GM12865 (cell line): Measurements from ENCODE around the gene SEZ6L.

ENCODE experiments used
- DNase-seq: peaks from one replicate; pipeline ENCODE4 v3.0.0; 2010; ENCODE audit warnings: low read depth
- H3K4me3 ChIP-seq: 2 replicates; pipeline ENCODE4 v1.5.1; 2011; ENCODE audit warnings: mild to moderate bottlenecking, low read depth, low read length, control low read depth
- TF ChIP-seq, protein P1 (sequence below): IDR thresholded peaks from 2 replicates; pipeline ENCODE4 v1.5.1; 2011; ENCODE audit warnings: low read length, control low read depth, low read depth, inconsistent platforms; ENCODE audit not compliant: insufficient read depth; ENCODE audit errors: missing control alignments

SEZ6L gene

GRCh38 chr22:26409719-26410335, 240.6 kb downstream of the SEZ6L start:
- H3K4me3 ChIP-seq: no peak overlapping the region
- TF ChIP-seq, protein P1, sequence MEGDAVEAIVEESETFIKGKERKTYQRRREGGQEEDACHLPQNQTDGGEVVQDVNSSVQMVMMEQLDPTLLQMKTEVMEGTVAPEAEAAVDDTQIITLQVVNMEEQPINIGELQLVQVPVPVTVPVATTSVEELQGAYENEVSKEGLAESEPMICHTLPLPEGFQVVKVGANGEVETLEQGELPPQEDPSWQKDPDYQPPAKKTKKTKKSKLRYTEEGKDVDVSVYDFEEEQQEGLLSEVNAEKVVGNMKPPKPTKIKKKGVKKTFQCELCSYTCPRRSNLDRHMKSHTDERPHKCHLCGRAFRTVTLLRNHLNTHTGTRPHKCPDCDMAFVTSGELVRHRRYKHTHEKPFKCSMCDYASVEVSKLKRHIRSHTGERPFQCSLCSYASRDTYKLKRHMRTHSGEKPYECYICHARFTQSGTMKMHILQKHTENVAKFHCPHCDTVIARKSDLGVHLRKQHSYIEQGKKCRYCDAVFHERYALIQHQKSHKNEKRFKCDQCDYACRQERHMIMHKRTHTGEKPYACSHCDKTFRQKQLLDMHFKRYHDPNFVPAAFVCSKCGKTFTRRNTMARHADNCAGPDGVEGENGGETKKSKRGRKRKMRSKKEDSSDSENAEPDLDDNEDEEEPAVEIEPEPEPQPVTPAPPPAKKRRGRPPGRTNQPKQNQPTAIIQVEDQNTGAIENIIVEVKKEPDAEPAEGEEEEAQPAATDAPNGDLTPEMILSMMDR: no peak
- no peak for DNase-seq

- TF ChIP-seq, protein P1: no peak
- DNase-seq: no peak
- H3K4me3 ChIP-seq: no peak overlapping the region
Measured at GRCh38 chr22:26410386-26410785, 241.1 kb downstream of the SEZ6L start.

DNA sequence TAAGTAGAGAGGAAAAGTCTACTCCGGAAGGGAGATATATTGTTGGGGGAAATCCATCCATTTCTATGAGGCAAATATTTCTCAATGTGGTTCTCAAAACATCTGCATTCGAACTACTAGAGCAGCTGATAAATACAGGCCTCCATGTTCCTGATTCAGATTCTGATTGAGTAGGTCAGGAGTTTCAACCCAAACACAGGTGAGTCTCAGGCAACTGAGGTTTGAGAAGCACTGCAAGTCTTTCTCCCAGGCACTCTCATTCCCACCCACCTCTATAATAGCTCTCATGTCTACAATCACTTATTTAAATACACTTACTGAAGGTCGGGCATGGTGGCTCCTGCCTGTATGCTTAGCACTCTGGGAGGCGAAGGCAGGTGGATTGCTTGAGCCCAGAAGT, 245.1 kb downstream of the SEZ6L start:
- TF ChIP-seq, protein P1: no peak
- DNase-seq: no peak

GRCh38 chr22:26416256-26416655, 247.0 kb downstream of the SEZ6L start:
- no peak overlapping the region for H3K4me3 ChIP-seq
- no peak for DNase-seq
- TF ChIP-seq, protein P1: no peak

More for the DNA sequence above, 245.1 kb downstream of the SEZ6L start:
- H3K4me3 ChIP-seq: no peak overlapping the region

- no peak overlapping the region for H3K4me3 ChIP-seq
Measured at GRCh38 chr22:26416670-26417276, 247.5 kb downstream of the SEZ6L start.

GRCh38 chr22:26417406-26417805, 248.1 kb downstream of the SEZ6L start:
- no peak for DNase-seq
- H3K4me3 ChIP-seq: no peak overlapping the region
- TF ChIP-seq, protein P1: no peak

More at GRCh38 chr22:26416670-26417276, 247.5 kb downstream of the SEZ6L start:
- TF ChIP-seq, protein P1: no peak
- no peak for DNase-seq
